Sigmoid colon (tissue), 3 donors: ENCODE measurements around the gene EPHA2.

ENCODE experiments used
- POLR2A ChIP-seq, 2 donors: fragments of 450-650 bp; IDR thresholded peaks; one replicate each; pipeline ENCODE4 v1.6.1; 2016; ENCODE audit warnings: antibody characterized with exemption in 2 of 2, mild to moderate bottlenecking in 2 of 2, moderate library complexity in 2 of 2
- TF ChIP-seq, protein P1 (sequence below), 4 experiments: fragments of 450-650 bp in 3 of 4; fragments of 200-600 bp in 1 of 4; IDR thresholded peaks; one replicate each; pipeline ENCODE4 v1.5.1; 2016 to 2019; ENCODE audit warnings: antibody characterized with exemption in 4 of 4, mild to moderate bottlenecking in 3 of 4, moderate library complexity in 2 of 4

DNA sequence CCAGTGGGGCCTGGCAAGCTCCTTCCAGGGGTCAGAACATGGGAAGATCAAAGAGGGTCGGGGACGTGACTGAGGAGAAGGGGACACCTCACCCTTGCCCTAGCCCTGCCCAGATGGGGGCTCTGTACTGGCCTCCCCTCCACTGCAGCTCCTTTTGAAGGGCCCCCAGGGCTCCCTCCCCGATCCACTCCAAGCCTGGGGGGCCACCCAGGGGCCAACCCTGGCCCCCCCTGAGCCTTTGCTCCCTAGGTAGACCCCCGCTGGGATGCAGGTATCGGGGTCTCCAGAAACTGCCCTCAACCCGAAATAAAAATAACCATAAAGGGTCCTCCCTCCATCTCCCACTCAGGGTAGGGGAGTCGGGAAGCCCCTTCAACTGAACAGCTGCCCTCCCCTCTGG, 45.0 kb downstream of the EPHA2 start:
- TF ChIP-seq, protein P1, sequence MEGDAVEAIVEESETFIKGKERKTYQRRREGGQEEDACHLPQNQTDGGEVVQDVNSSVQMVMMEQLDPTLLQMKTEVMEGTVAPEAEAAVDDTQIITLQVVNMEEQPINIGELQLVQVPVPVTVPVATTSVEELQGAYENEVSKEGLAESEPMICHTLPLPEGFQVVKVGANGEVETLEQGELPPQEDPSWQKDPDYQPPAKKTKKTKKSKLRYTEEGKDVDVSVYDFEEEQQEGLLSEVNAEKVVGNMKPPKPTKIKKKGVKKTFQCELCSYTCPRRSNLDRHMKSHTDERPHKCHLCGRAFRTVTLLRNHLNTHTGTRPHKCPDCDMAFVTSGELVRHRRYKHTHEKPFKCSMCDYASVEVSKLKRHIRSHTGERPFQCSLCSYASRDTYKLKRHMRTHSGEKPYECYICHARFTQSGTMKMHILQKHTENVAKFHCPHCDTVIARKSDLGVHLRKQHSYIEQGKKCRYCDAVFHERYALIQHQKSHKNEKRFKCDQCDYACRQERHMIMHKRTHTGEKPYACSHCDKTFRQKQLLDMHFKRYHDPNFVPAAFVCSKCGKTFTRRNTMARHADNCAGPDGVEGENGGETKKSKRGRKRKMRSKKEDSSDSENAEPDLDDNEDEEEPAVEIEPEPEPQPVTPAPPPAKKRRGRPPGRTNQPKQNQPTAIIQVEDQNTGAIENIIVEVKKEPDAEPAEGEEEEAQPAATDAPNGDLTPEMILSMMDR (IDR thresholded peaks at IDR 0.05): no peak
- no peak for TF ChIP-seq POLR2A (IDR thresholded peaks at IDR 0.05)
